Measurements from ENCODE around the gene IRF1. TPM values are rescaled to one million over a fixed set of nuclear protein-coding genes. Genes with fewer than 3 reads are reported as not detected.

IRF1 gene
- total RNA-seq, 2 donors from 2014 or later: 12.2 to 15.5 TPM

GRCh38 chr5:132465059-132465707 is 25.4 kb downstream of the IRF1 start:
- H3K27ac ChIP-seq: peak overlapping the region in 1 of 4 donors; percentile 2
- no peaks in the 10 kb centered on the region for H3K9me3 ChIP-seq
- no peaks in the 10 kb centered on the region for H3K27me3 ChIP-seq
- no peaks in the 10 kb centered on the region for H3K36me3 ChIP-seq (replicated peaks in 1 of 2; ENCODE audit: insufficient read depth in 1 of 2, low read depth in 2 of 2)
- no peak for DNase-seq
- intact Hi-C loops (cut with DNase I): no loop called here
- H3K4me1 ChIP-seq: peaks cover 29% of the 10 kb centered on the region
- no peak overlapping the region for H3K4me3 ChIP-seq
- no peak for TF ChIP-seq CTCF (IDR thresholded peaks at IDR 0.05)
- TF ChIP-seq POLR2A (IDR thresholded peaks at IDR 0.05): no peak
- 72 to 97% methylated on average over 9 to 10 of the region's 10 CpGs for WGBS, 2 donors
- no peak for ATAC-seq

GRCh38 chr5:132464156-132464939 is 26.2 kb downstream of the IRF1 start:
- DNase-seq (no peak), ATAC-seq (no peak)
- 65 to 67% methylated on average over 13 to 15 of the region's 15 CpGs for WGBS, 2 donors
- Histone ChIP-seq H3K9me3 (no peaks in the 10 kb centered on the region), H3K4me3 (no peak overlapping the region), H3K27ac (peak overlapping the region in 1 of 4 donors; percentile 2), H3K27me3 (no peaks in the 10 kb centered on the region), H3K36me3 (replicated peaks in 1 of 2; ENCODE audit: insufficient read depth in 1 of 2, low read depth in 2 of 2) (no peaks in the 10 kb centered on the region), H3K4me1 (peaks cover 32% of the 10 kb centered on the region)
- intact Hi-C loops (cut with DNase I): no loop called here
- TF ChIP-seq POLR2A (IDR thresholded peaks at IDR 0.05): no peak
- TF ChIP-seq CTCF (IDR thresholded peaks at IDR 0.05): no peak

- H3K4me3 ChIP-seq: no peak overlapping the region
- H3K9me3 ChIP-seq: no peaks in the 10 kb centered on the region
- no peak for ATAC-seq
- no peak overlapping the region for H3K27ac ChIP-seq
- no peak for DNase-seq
- TF ChIP-seq CTCF (IDR thresholded peaks at IDR 0.05) (no peak), POLR2A (IDR thresholded peaks at IDR 0.05) (no peak)
- WGBS, 2 donors: 65 to 68% methylated on average over 5 of the region's 5 CpGs
- no peaks in the 10 kb centered on the region for H3K36me3 ChIP-seq (replicated peaks in 1 of 2; ENCODE audit: insufficient read depth in 1 of 2, low read depth in 2 of 2)
- peaks cover 32% of the 10 kb centered on the region for H3K4me1 ChIP-seq
- H3K27me3 ChIP-seq: no peaks in the 10 kb centered on the region
- intact Hi-C loops (cut with DNase I): no loop called here
Measured at GRCh38 chr5:132463811-132464155, 26.8 kb downstream of the IRF1 start.

GRCh38 chr5:132462856-132463745 is 27.5 kb downstream of the IRF1 start:
- DNase-seq: no peak
- H3K27ac ChIP-seq: no peak overlapping the region

More at GRCh38 chr5:132462856-132463745, 27.5 kb downstream of the IRF1 start:
- ATAC-seq: no peak
- TF ChIP-seq CTCF (IDR thresholded peaks at IDR 0.05): no peak
- no peak for TF ChIP-seq POLR2A (IDR thresholded peaks at IDR 0.05)
- no peaks in the 10 kb centered on the region for H3K27me3 ChIP-seq
- H3K9me3 ChIP-seq: no peaks in the 10 kb centered on the region
- H3K36me3 ChIP-seq (replicated peaks in 1 of 2; ENCODE audit: insufficient read depth in 1 of 2, low read depth in 2 of 2): no peaks in the 10 kb centered on the region
- H3K4me1 ChIP-seq: peaks cover 32% of the 10 kb centered on the region
- intact Hi-C loops (cut with DNase I): no loop called here
- 75 to 78% methylated on average over 9 to 10 of the region's 10 CpGs for WGBS, 2 donors
- no peak overlapping the region for H3K4me3 ChIP-seq
